ENCODE results near the gene EMID1. TPM values are rescaled to one million over a fixed set of nuclear protein-coding genes. Genes with fewer than 3 reads are reported as not detected.

EMID1 gene
- total RNA-seq, 2 donors from 2014 or later: 0.33 to 0.51 TPM

- TF ChIP-seq CTCF (IDR thresholded peaks at IDR 0.05): no peak
- H3K9me3 ChIP-seq: peaks cover 0 to 31% of the 10 kb centered on the region in 2 donors
- H3K36me3 ChIP-seq: no peaks in the 10 kb centered on the region
- no peak overlapping the region for H3K4me3 ChIP-seq
- no peak overlapping the region for H3K27ac ChIP-seq
- H3K27me3 ChIP-seq: no peaks in the 10 kb centered on the region
- H3K4me1 ChIP-seq: no peaks in the 10 kb centered on the region
- DNase-seq (ENCODE audit: low spot score): no peak
Measured at GRCh38 chr22:29172216-29172615, 33.5 kb upstream of the EMID1 start.

GRCh38 chr22:29175312-29175835 is 30.3 kb upstream of the EMID1 start:
- Histone ChIP-seq H3K27ac (no peak overlapping the region), H3K4me1 (no peaks in the 10 kb centered on the region), H3K27me3 (no peaks in the 10 kb centered on the region), H3K4me3 (no peak overlapping the region), H3K36me3 (no peaks in the 10 kb centered on the region), H3K9me3 (peaks cover 0 to 31% of the 10 kb centered on the region in 2 donors)
- TF ChIP-seq CTCF (IDR thresholded peaks at IDR 0.05): no peak
- DNase-seq (ENCODE audit: low spot score): no peak

- Histone ChIP-seq H3K4me1 (no peaks in the 10 kb centered on the region), H3K9me3 (no peaks in the 10 kb centered on the region), H3K36me3 (no peaks in the 10 kb centered on the region), H3K27me3 (no peaks in the 10 kb centered on the region), H3K4me3 (no peak overlapping the region), H3K27ac (no peak overlapping the region)
- TF ChIP-seq CTCF (IDR thresholded peaks at IDR 0.05): no peak
- DNase-seq (ENCODE audit: low spot score): no peak
Measured at GRCh38 chr22:29183971-29184848, 21.5 kb upstream of the EMID1 start.

- Histone ChIP-seq H3K36me3 (no peaks in the 10 kb centered on the region), H3K4me3 (no peak overlapping the region), H3K27ac (no peak overlapping the region), H3K27me3 (no peaks in the 10 kb centered on the region), H3K9me3 (no peaks in the 10 kb centered on the region), H3K4me1 (no peaks in the 10 kb centered on the region)
- no peak for TF ChIP-seq CTCF (IDR thresholded peaks at IDR 0.05)
- no peak for DNase-seq (ENCODE audit: low spot score)
Measured at GRCh38 chr22:29184849-29185490, 20.7 kb upstream of the EMID1 start.

- no peak for DNase-seq (ENCODE audit: low spot score)
- H3K9me3 ChIP-seq: no peaks in the 10 kb centered on the region
- no peaks in the 10 kb centered on the region for H3K4me1 ChIP-seq
- no peak overlapping the region for H3K4me3 ChIP-seq
- H3K27me3 ChIP-seq: no peaks in the 10 kb centered on the region
- no peaks in the 10 kb centered on the region for H3K36me3 ChIP-seq
- no peak overlapping the region for H3K27ac ChIP-seq
- TF ChIP-seq CTCF (IDR thresholded peaks at IDR 0.05): no peak
Measured at GRCh38 chr22:29186302-29186701, 19.4 kb upstream of the EMID1 start.
